ENCODE measurements around the gene HES3.

- TF ChIP-seq, protein P1, sequence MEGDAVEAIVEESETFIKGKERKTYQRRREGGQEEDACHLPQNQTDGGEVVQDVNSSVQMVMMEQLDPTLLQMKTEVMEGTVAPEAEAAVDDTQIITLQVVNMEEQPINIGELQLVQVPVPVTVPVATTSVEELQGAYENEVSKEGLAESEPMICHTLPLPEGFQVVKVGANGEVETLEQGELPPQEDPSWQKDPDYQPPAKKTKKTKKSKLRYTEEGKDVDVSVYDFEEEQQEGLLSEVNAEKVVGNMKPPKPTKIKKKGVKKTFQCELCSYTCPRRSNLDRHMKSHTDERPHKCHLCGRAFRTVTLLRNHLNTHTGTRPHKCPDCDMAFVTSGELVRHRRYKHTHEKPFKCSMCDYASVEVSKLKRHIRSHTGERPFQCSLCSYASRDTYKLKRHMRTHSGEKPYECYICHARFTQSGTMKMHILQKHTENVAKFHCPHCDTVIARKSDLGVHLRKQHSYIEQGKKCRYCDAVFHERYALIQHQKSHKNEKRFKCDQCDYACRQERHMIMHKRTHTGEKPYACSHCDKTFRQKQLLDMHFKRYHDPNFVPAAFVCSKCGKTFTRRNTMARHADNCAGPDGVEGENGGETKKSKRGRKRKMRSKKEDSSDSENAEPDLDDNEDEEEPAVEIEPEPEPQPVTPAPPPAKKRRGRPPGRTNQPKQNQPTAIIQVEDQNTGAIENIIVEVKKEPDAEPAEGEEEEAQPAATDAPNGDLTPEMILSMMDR (conservative IDR thresholded peaks at IDR 0.05; ENCODE audit: low read length), result no peak
- no peak for TF ChIP-seq EZH2phosphoT487 (IDR thresholded peaks at IDR 0.05; ENCODE audit: borderline replicate concordance, low read depth, low read length)
These were observed 43.5 kb downstream of the HES3 start for GRCh38 chr1:6287431-6287886.
